Measurements from ENCODE around the gene ILF3. TPM values are rescaled to one million over a fixed set of nuclear protein-coding genes. Genes with fewer than 3 reads are reported as not detected.
A peak's percentile ranks its signal among the peaks of the same experiment; 100 is the strongest.

Gene ILF3
- total and polyA plus RNA-seq, 2 experiments from 2014 or later, result 573 to 616 TPM

- TF ChIP-seq REST (IDR thresholded peaks at IDR 0.05; ENCODE audit: unreplicated experiment) (no peak), CREB1 (CRISPR knock-in tag; IDR thresholded peaks at IDR 0.05; ENCODE audit: low read depth) (no peak), EZH2phosphoT487 (IDR thresholded peaks at IDR 0.05; ENCODE audit: unreplicated experiment) (no peak)
Observed at GRCh38 chr19:10723591-10723990, 69.4 kb downstream of the ILF3 start (continued).

- Histone ChIP-seq H3K4me1 (ENCODE audit: insufficient read depth) (no peaks in the 10 kb centered on the region; the same call in 1 of the 2 replicates), H3K27ac (ENCODE audit: low read depth) (no peak overlapping the region), H2AFZ (no peak overlapping the region), H3K9me2 (ENCODE audit: insufficient read depth) (no peaks in the 10 kb centered on the region), H3K27me3 (ENCODE audit: insufficient read depth) (no peaks in the 10 kb centered on the region), H3K36me3 (ENCODE audit: insufficient read depth) (no peaks in the 10 kb centered on the region), H3K4me2 (no peak overlapping the region), H3K4me3 (no peak overlapping the region), H3K79me2 (replicated peaks; ENCODE audit: insufficient read depth) (peaks cover 97% of the 10 kb centered on the region), H3F3A (replicated peaks; ENCODE audit: low read depth) (no peaks in the 10 kb centered on the region), H4K20me1 (replicated peaks; ENCODE audit: insufficient read depth) (peaks cover 56% of the 10 kb centered on the region)
- peaks cover 3% of the 10 kb centered on the region; the same call in 2 of the 3 replicates for H3K4me1 Mint-ChIP-seq
- peaks cover 5% of the 10 kb centered on the region for H3K27me3 Mint-ChIP-seq (ENCODE audit: insufficient read depth, low read depth, poor library complexity)
- no peaks in the 10 kb centered on the region for H3K9me3 Mint-ChIP-seq
- DNase-seq (ENCODE audit: low spot score) (no peak), ATAC-seq (no peak)
- H3K4me3 Mint-ChIP-seq, result no peak overlapping the region
- no peak overlapping the region for H3K27ac Mint-ChIP-seq
- peaks cover 4% of the 10 kb centered on the region for H3K36me3 Mint-ChIP-seq (ENCODE audit: low read depth)
- TF ChIP-seq CTCF (conservative IDR thresholded peaks at IDR 0.05; ENCODE audit: low read depth in 2 of 2), result peak in 1 of 2 experiments; percentile 26; a peak in 2 of 4 replicates
- no peak for TF ChIP-seq ZNF114 (CRISPR knock-in tag; IDR thresholded peaks at IDR 0.05)
- TF ChIP-seq JUNB (IDR thresholded peaks at IDR 0.05; ENCODE audit: unreplicated experiment), result no peak
- TF ChIP-seq ETS1 (IDR thresholded peaks at IDR 0.05), result no peak
- TF ChIP-seq REST (IDR thresholded peaks at IDR 0.05; ENCODE audit: unreplicated experiment), result no peak
- TF ChIP-seq ZNF462 (CRISPR knock-in tag; IDR thresholded peaks at IDR 0.05), result no peak
Observed at GRCh38 chr19:10724573-10725071, 70.5 kb downstream of the ILF3 start.
